HepG2 (cell line): Measurements from ENCODE around the gene PRR4. TPM values are rescaled to one million over a fixed set of nuclear protein-coding genes. Genes with fewer than 3 reads are reported as not detected.
A peak's percentile ranks its signal among the peaks of the same experiment; 100 is the strongest.

Source experiments
- ARID2 ChIP-seq: sonication (generic); formaldehyde crosslinking; IDR thresholded peaks from 2 replicates; pipeline ENCODE4 v1.8.1; 2022; ENCODE audit warnings: mild to moderate bottlenecking, missing genetic modification reagents, borderline replicate concordance
- BRF2 ChIP-seq: sonication (generic); formaldehyde crosslinking; IDR thresholded peaks from 2 replicates; pipeline ENCODE4 v1.8.1; 2022; ENCODE audit warnings: mild to moderate bottlenecking, missing genetic modification reagents
- E2F2 ChIP-seq: sonication (generic); formaldehyde crosslinking; IDR thresholded peaks from 2 replicates; pipeline ENCODE4 v1.4.0; 2020; ENCODE audit warnings: missing genetic modification reagents, borderline replicate concordance
- HES4 ChIP-seq: sonication (generic); formaldehyde crosslinking; IDR thresholded peaks from 2 replicates; pipeline ENCODE4 v1.9.0; 2021; ENCODE audit warnings: mild to moderate bottlenecking, missing genetic modification reagents, borderline replicate concordance
- KMT2A ChIP-seq: sonication (generic); formaldehyde crosslinking; IDR thresholded peaks from 2 replicates; pipeline ENCODE4 v1.4.0; 2020; ENCODE audit warnings: missing genetic modification reagents
- NFYB ChIP-seq: sonication (generic); formaldehyde crosslinking; IDR thresholded peaks from 2 replicates; pipeline ENCODE4 v1.4.0; 2020; ENCODE audit warnings: missing genetic modification reagents
- NFYC ChIP-seq: IDR thresholded peaks from 2 replicates; pipeline ENCODE4 v1.6.1; 2016; ENCODE audit warnings: missing genetic modification reagents, missing compliant biosample characterization
- PCBP2 ChIP-seq: fragments of 200-400 bp; formaldehyde crosslinking; optimal IDR thresholded peaks from 2 replicates; pipeline ENCODE3; 2018; ENCODE audit warnings: low read length, low read depth; ENCODE audit not compliant: poor library complexity, severe bottlenecking
- PRDM10 ChIP-seq: sonication (generic); formaldehyde crosslinking; IDR thresholded peaks from 2 replicates; pipeline ENCODE4 v1.4.0; 2020; ENCODE audit warnings: low read depth, missing genetic modification reagents
- SYNCRIP ChIP-seq: fragments of 200-400 bp; formaldehyde crosslinking; IDR thresholded peaks from 2 replicates; pipeline ENCODE4 v1.6.1; 2018; ENCODE audit warnings: mild to moderate bottlenecking, low read depth, low read length; ENCODE audit not compliant: insufficient read depth
- TRAFD1 ChIP-seq: sonication (generic); formaldehyde crosslinking; IDR thresholded peaks from 2 replicates; pipeline ENCODE4 v1.5.1; 2020; ENCODE audit warnings: missing genetic modification reagents, mild to moderate bottlenecking, borderline replicate concordance
- ZBTB10 ChIP-seq: sonication (generic); formaldehyde crosslinking; IDR thresholded peaks from 2 replicates; pipeline ENCODE4 v1.4.0; 2020; ENCODE audit warnings: missing genetic modification reagents, borderline replicate concordance
- ZNF30 ChIP-seq: sonication (generic); formaldehyde crosslinking; IDR thresholded peaks from 2 replicates; pipeline ENCODE4 v1.5.0; 2020; ENCODE audit warnings: mild to moderate bottlenecking, missing genetic modification reagents
- ZNF367 ChIP-seq: sonication (generic); formaldehyde crosslinking; IDR thresholded peaks from 2 replicates; pipeline ENCODE4 v1.4.0; 2020; ENCODE audit warnings: missing genetic modification reagents, borderline replicate concordance
- ZNF512 ChIP-seq: sonication (generic); formaldehyde crosslinking; IDR thresholded peaks from 2 replicates; pipeline ENCODE4 v1.4.0; 2020; ENCODE audit warnings: mild to moderate bottlenecking, missing genetic modification reagents
- ZNF589 ChIP-seq: sonication (generic); formaldehyde crosslinking; conservative IDR thresholded peaks from 2 replicates; pipeline ENCODE4 v1.8.0; 2022; ENCODE audit warnings: mild to moderate bottlenecking, moderate library complexity, missing genetic modification reagents
- ZNF879 ChIP-seq: sonication (generic); formaldehyde crosslinking; IDR thresholded peaks from 2 replicates; pipeline ENCODE4 v1.8.1; 2023; ENCODE audit warnings: missing genetic modification reagents
- polyA plus RNA-seq, 8 experiments: library from polyadenylated mRNA; depleted of rRNA in 3 of 8; stranded (reverse) in 7 of 8; unstranded in 1 of 8; fragments of >200 nt; fragmentation: Illumina TruSeq in 4 of 8; extraction: Trizol in 4 of 8; gene quantifications; 2 replicates each; pipeline versions ENCODE4 v1.2.1 to v1.2.3, GENCODE V29; 2011 to 2016; ENCODE audit warnings: low read depth in 4 of 8, missing spikeins in 1 of 8, mixed read lengths in 1 of 8; ENCODE audit not compliant: insufficient read depth in 1 of 8
- total RNA-seq, 5 experiments: library from RNA; depleted of rRNA; stranded (reverse); fragments of >200 nt; fragmentation: Illumina TruSeq; extraction: Trizol; gene quantifications; 2 replicates each; pipeline ENCODE4 v1.2.3, GENCODE V29; 2016; ENCODE audit warnings: low read depth in 1 of 5

The PRR4 gene
- total and polyA plus RNA-seq, 2 of the 13 experiments (the other 11 are each of a cell fraction or from before 2014, with no cell fraction given) = 2.3 to 5.4 TPM

GRCh38 chr12:10891937-10892336 lies 42.7 kb upstream of the PRR4 start (continued):
- no peak for TF ChIP-seq ZNF512 (CRISPR knock-in tag)
- TF ChIP-seq KMT2A (CRISPR knock-in tag) = no peak
- no peak for TF ChIP-seq ZNF367
- TF ChIP-seq ZNF589 (CRISPR knock-in tag) = peak; percentile 71; the same call in 1 of the 2 replicates
- no peak for TF ChIP-seq HES4 (CRISPR knock-in tag)
- 0 out of 2 replicates have a peak, but pooled peaks have one; percentile 31 for TF ChIP-seq NFYB (CRISPR knock-in tag)
- no peak for TF ChIP-seq E2F2 (CRISPR knock-in tag)
- TF ChIP-seq ZNF879 (CRISPR knock-in tag) = no peak
- no peak for TF ChIP-seq PRDM10 (CRISPR knock-in tag)
- no peak for TF ChIP-seq SYNCRIP
- no peak for TF ChIP-seq ZNF30 (CRISPR knock-in tag)
- TF ChIP-seq PCBP2 = no peak
- TF ChIP-seq ZBTB10 = no peak
- TF ChIP-seq NFYC (CRISPR knock-in tag) = 0 out of 2 replicates have a peak, but pooled peaks have one; percentile 39
- no peak for TF ChIP-seq TRAFD1 (CRISPR knock-in tag)
- TF ChIP-seq ARID2 (CRISPR knock-in tag) = 0 out of 2 replicates have a peak, but pooled peaks have one; percentile 20
- TF ChIP-seq BRF2 (CRISPR knock-in tag) = peak; percentile 62; the same call in 1 of the 2 replicates
